Measurements from ENCODE around the gene CCL7.
A peak's percentile ranks its signal among the peaks of the same experiment; 100 is the strongest.

Gene CCL7

GRCh38 chr17:34269969-34270368 is at the start of gene CCL7:
Gene CCL7 (plus strand): TSS chr17:34270221. CDS start chr17:34270291, 70 bp downstream.
- TF ChIP-seq BACH2 (CRISPR knock-in tag; IDR thresholded peaks at IDR 0.05; ENCODE audit: borderline replicate concordance) (no peak), GLIS3 (CRISPR knock-in tag; IDR thresholded peaks at IDR 0.05) (no peak), ZNF8 (CRISPR knock-in tag; IDR thresholded peaks at IDR 0.05) (no peak), ZFP30 (CRISPR knock-in tag; IDR thresholded peaks at IDR 0.05) (no peak), TSHZ2 (CRISPR knock-in tag; IDR thresholded peaks at IDR 0.05) (no peak), ESRRG (CRISPR knock-in tag; IDR thresholded peaks at IDR 0.05) (no peak), RARB (CRISPR knock-in tag; IDR thresholded peaks at IDR 0.05) (no peak), ZFP3 (CRISPR knock-in tag; IDR thresholded peaks at IDR 0.05) (no peak), PATZ1 (CRISPR knock-in tag; IDR thresholded peaks at IDR 0.05; ENCODE audit: borderline replicate concordance) (no peak), POU6F1 (CRISPR knock-in tag; IDR thresholded peaks at IDR 0.05; ENCODE audit: borderline replicate concordance, low read depth) (no peak), CSDC2 (CRISPR knock-in tag; IDR thresholded peaks at IDR 0.05) (no peak), CSRNP3 (CRISPR knock-in tag; IDR thresholded peaks at IDR 0.05) (no peak), SNAI2 (CRISPR knock-in tag; IDR thresholded peaks at IDR 0.05) (no peak)
- peak; percentile 50; the same call in 2 of the 3 replicates for ATAC-seq

GRCh38 chr17:34220752-34221395 is 49.1 kb upstream of the CCL7 start:
- ATAC-seq = no peak
- TF ChIP-seq ZNF565 (CRISPR knock-in tag; conservative IDR thresholded peaks at IDR 0.05; ENCODE audit: low read depth) (no peak), ZFP30 (CRISPR knock-in tag; IDR thresholded peaks at IDR 0.05) (no peak), OSR1 (CRISPR knock-in tag; IDR thresholded peaks at IDR 0.05) (no peak), TCF4 (CRISPR knock-in tag; IDR thresholded peaks at IDR 0.05; ENCODE audit: borderline replicate concordance) (no peak), ARNTL (CRISPR knock-in tag; IDR thresholded peaks at IDR 0.05; ENCODE audit: borderline replicate concordance, low read depth) (no peak), ZNF70 (CRISPR knock-in tag; IDR thresholded peaks at IDR 0.05) (no peak), CREB5 (CRISPR knock-in tag; IDR thresholded peaks at IDR 0.05; ENCODE audit: low read depth) (no peak), ZC3H10 (CRISPR knock-in tag; IDR thresholded peaks at IDR 0.05) (no peak)

- no peak for ATAC-seq
- TF ChIP-seq ISL1 (CRISPR knock-in tag; IDR thresholded peaks at IDR 0.05) (no peak), PPARA (CRISPR knock-in tag; IDR thresholded peaks at IDR 0.05; ENCODE audit: borderline replicate concordance) (no peak), PATZ1 (CRISPR knock-in tag; IDR thresholded peaks at IDR 0.05; ENCODE audit: borderline replicate concordance) (no peak), ZNF8 (CRISPR knock-in tag; IDR thresholded peaks at IDR 0.05) (no peak), ARNTL (CRISPR knock-in tag; IDR thresholded peaks at IDR 0.05; ENCODE audit: borderline replicate concordance, low read depth) (no peak), ZNF70 (CRISPR knock-in tag; IDR thresholded peaks at IDR 0.05) (no peak), TSHZ2 (CRISPR knock-in tag; IDR thresholded peaks at IDR 0.05) (no peak), ZC3H10 (CRISPR knock-in tag; IDR thresholded peaks at IDR 0.05) (no peak), TOX (CRISPR knock-in tag; IDR thresholded peaks at IDR 0.05; ENCODE audit: borderline replicate concordance) (no peak), ZNF565 (CRISPR knock-in tag; conservative IDR thresholded peaks at IDR 0.05; ENCODE audit: low read depth) (no peak), BACH2 (CRISPR knock-in tag; IDR thresholded peaks at IDR 0.05; ENCODE audit: borderline replicate concordance) (no peak)
These were observed 48.6 kb upstream of the CCL7 start for GRCh38 chr17:34221411-34221810.

All from SK-N-SH treated with all-trans-retinoic acid at 6 μM for 48 hours (cell line).